GM19438 (cell line): ENCODE results near the gene ARG1.
"Not testable (repeated sequence)": the region's sequence is repeated elsewhere in the genome, so short reads cannot be mapped to it uniquely, and the experiment has no call there.

Experiments used
- ATAC-seq: cut with Tn5 transposase; IDR thresholded peaks from one replicate; pipeline ENCODE4 v1.9.1; 2021; ENCODE audit warnings: low read depth; ENCODE audit not compliant: unreplicated experiment

ARG1 gene

GRCh38 chr6:131572686-131573415 is at the start of gene ARG1:
Gene ARG1, plus strand, starts transcription at chr6:131573226. Its CDS starts 57 bp downstream, at chr6:131573283.
- no peak for ATAC-seq

GRCh38 chr6:131523988-131524673 is 48.9 kb upstream of the ARG1 start:
- ATAC-seq: no peak

GRCh38 chr6:131524695-131525336 is 48.2 kb upstream of the ARG1 start:
- ATAC-seq: no peak

- ATAC-seq: not testable (repeated sequence)
Observed at GRCh38 chr6:131530936-131531335, 42.1 kb upstream of the ARG1 start.

- not testable (repeated sequence) for ATAC-seq
Observed at GRCh38 chr6:131531681-131532080, 41.3 kb upstream of the ARG1 start.

- ATAC-seq: no peak
Observed at GRCh38 chr6:131532580-131533039, 40.4 kb upstream of the ARG1 start.

GRCh38 chr6:131538615-131539014 is 34.4 kb upstream of the ARG1 start:
- ATAC-seq: not testable (repeated sequence)

GRCh38 chr6:131545317-131545716 is 27.7 kb upstream of the ARG1 start:
- no peak for ATAC-seq

GRCh38 chr6:131547488-131547887 is 25.5 kb upstream of the ARG1 start:
- no peak for ATAC-seq

GRCh38 chr6:131548441-131548840 is 24.6 kb upstream of the ARG1 start:
- ATAC-seq: no peak

- ATAC-seq: no peak
Observed at GRCh38 chr6:131549811-131550210, 23.2 kb upstream of the ARG1 start.

- no peak for ATAC-seq
Observed at GRCh38 chr6:131551902-131552301, 21.1 kb upstream of the ARG1 start.

- no peak for ATAC-seq
Observed at GRCh38 chr6:131552572-131552971, 20.5 kb upstream of the ARG1 start.

GRCh38 chr6:131555992-131556391 is 17.0 kb upstream of the ARG1 start:
- no peak for ATAC-seq

- ATAC-seq: no peak
Observed at GRCh38 chr6:131558922-131559321, 14.1 kb upstream of the ARG1 start.

- ATAC-seq: no peak
Observed at GRCh38 chr6:131561925-131562707, 10.9 kb upstream of the ARG1 start.

- ATAC-seq: no peak
Observed at GRCh38 chr6:131565056-131565455, 8.0 kb upstream of the ARG1 start.

- no peak for ATAC-seq
Observed at GRCh38 chr6:131568726-131569125, 4.3 kb upstream of the ARG1 start.

- no peak for ATAC-seq
Observed at GRCh38 chr6:131574133-131574532, 1.1 kb downstream of the ARG1 start.

GRCh38 chr6:131574686-131575085 is 1.7 kb downstream of the ARG1 start:
- ATAC-seq: no peak
